Stomach (tissue), 9 donors: ENCODE measurements around the gene SCRN1. TPM values are rescaled to one million over a fixed set of nuclear protein-coding genes. Genes with fewer than 3 reads are reported as not detected.

Experiments
- DNase-seq, 2 donors: peaks; one replicate each; pipeline versions ENCODE4 v3.0.0 to v3.0.0-alpha.2; 2013 to 2019
- H3K27ac ChIP-seq, 5 donors: fragments of 200-600 bp in 4 of 5; sonication (generic) in 4 of 5; one replicate each; pipeline ENCODE4 v1.5.1; 2013 to 2019; ENCODE audit warnings: mild to moderate bottlenecking in 1 of 5, moderate library complexity in 1 of 5
- H3K27me3 ChIP-seq, 3 donors: fragments of 200-600 bp; sonication (generic); one replicate each; pipeline ENCODE4 v1.5.1; 2017 to 2019; ENCODE audit warnings: mixed run types in 1 of 3
- H3K36me3 ChIP-seq, 4 donors: fragments of 200-600 bp; sonication (generic); 1 replicate in 3 of 4; 2 replicates in 1 of 4; pipeline ENCODE4 v1.5.1; 2016 to 2019
- H3K4me1 ChIP-seq, 4 donors: fragments of 200-600 bp; sonication (generic); one replicate each; pipeline ENCODE4 v1.5.1; 2016 to 2019
- H3K4me3 ChIP-seq, 4 donors: fragments of 200-600 bp; sonication (generic) in 3 of 4; one replicate each; pipeline ENCODE4 v1.5.1; 2016 to 2019; ENCODE audit warnings: mild to moderate bottlenecking in 1 of 4
- H3K9me3 ChIP-seq, 4 donors: fragments of 200-600 bp; sonication (generic); one replicate each; pipeline ENCODE4 v1.5.1; 2016 to 2019
- CTCF ChIP-seq, 7 experiments: fragments of 450-650 bp in 4 of 7; fragments of 200-600 bp in 3 of 7; sonication (generic) in 3 of 7; IDR thresholded peaks; one replicate each; pipeline ENCODE4 v1.5.1; 2016 to 2019; ENCODE audit warnings: antibody characterized with exemption in 7 of 7, control low read depth in 2 of 7, mild to moderate bottlenecking in 1 of 7
- EP300 ChIP-seq: sonication (generic); formaldehyde crosslinking; IDR thresholded peaks from one replicate; pipeline ENCODE4 v1.6.1; 2017; ENCODE audit warnings: antibody characterized with exemption
- POLR2A ChIP-seq, 4 donors: fragments of 450-650 bp; IDR thresholded peaks; one replicate each; pipeline ENCODE4 v1.6.1; 2016; ENCODE audit warnings: antibody characterized with exemption in 4 of 4, control low read depth in 2 of 4, mild to moderate bottlenecking in 1 of 4, moderate library complexity in 1 of 4
- POLR2AphosphoS5 ChIP-seq, 3 donors: sonication (generic); formaldehyde crosslinking; IDR thresholded peaks; one replicate each; pipeline ENCODE4 v1.6.1; 2016; ENCODE audit warnings: antibody characterized with exemption in 3 of 3
- WGBS, 5 donors: extraction: QIAGEN DNeasy Blood & Tissue Kit in 3 of 5; methylation state at CpG; one replicate each; pipeline versions ENCODE4 v1.1.5 to v1.1.7; 2013 to 2018; 5-methylcytosine and 5-hydroxymethylcytosine counted together
- intact Hi-C: fragments of 100-400 bp; cut with DNase I; formaldehyde crosslinking; loops from one replicate; pipeline ENCODE4 v1.15.1; 2023; ENCODE audit warnings: low total_unique reads
- polyA plus RNA-seq, 3 donors: library from polyadenylated mRNA; stranded (reverse); fragments of 200-250 nt; gene quantifications; one replicate each; pipeline ENCODE4 v1.2.3, GENCODE V29; 2013
- total RNA-seq, 5 donors: library from RNA; depleted of rRNA; stranded (reverse); fragments of >200 nt; gene quantifications; one replicate each; pipeline versions ENCODE4 v1.1.0 to v1.2.3, GENCODE V29; 2014 to 2016
- donor health status: healthy with polysubstance abuse.
- donor health status: Bipolar disorder and iron deficiency.
- donor health status: healthy.

The SCRN1 gene
- total and polyA plus RNA-seq, 8 donors: 0.87 to 57.2 (median 22.9) TPM

GRCh38 chr7:29914180-29914579 lies 75.4 kb downstream of the SCRN1 start:
- Histone ChIP-seq H3K27me3 (no peaks in the 10 kb centered on the region), H3K4me3 (no peak overlapping the region), H3K4me1 (peaks cover 0 to 14% (median 6%) of the 10 kb centered on the region in 4 donors), H3K27ac (no peak overlapping the region), H3K9me3 (no peaks in the 10 kb centered on the region), H3K36me3 (peaks cover 0 to 13% (median 5%) of the 10 kb centered on the region in 4 donors)
- 81 to 91% (median 85%) methylated on average over 4 of the region's 4 CpGs for WGBS, 5 donors
- no peak for DNase-seq
- TF ChIP-seq POLR2A (IDR thresholded peaks at IDR 0.05) (no peak), EP300 (no peak), CTCF (IDR thresholded peaks at IDR 0.05) (no peak), POLR2AphosphoS5 (IDR thresholded peaks at IDR 0.05) (no peak)
- intact Hi-C loops: no loop called here

- intact Hi-C loops: no loop called here
- peaks cover 11 to 33% (median 25%) of the 10 kb centered on the region in 4 donors for H3K36me3 ChIP-seq
- H3K27ac ChIP-seq: no peak overlapping the region
- 90 to 94% (median 92%) methylated on average over 3 of the region's 3 CpGs for WGBS, 5 donors
- H3K4me3 ChIP-seq: no peak overlapping the region
- DNase-seq: no peak
- H3K4me1 ChIP-seq: no peaks in the 10 kb centered on the region
- H3K9me3 ChIP-seq: peaks cover 0 to 22% (median 10%) of the 10 kb centered on the region in 4 donors
- TF ChIP-seq CTCF (IDR thresholded peaks at IDR 0.05) (no peak), POLR2AphosphoS5 (IDR thresholded peaks at IDR 0.05) (no peak), POLR2A (IDR thresholded peaks at IDR 0.05) (no peak), EP300 (no peak)
- H3K27me3 ChIP-seq: no peaks in the 10 kb centered on the region
These were observed 83.2 kb downstream of the SCRN1 start for GRCh38 chr7:29906200-29907022.

- Histone ChIP-seq H3K4me1 (peaks cover 0 to 8% (median 0%) of the 10 kb centered on the region in 4 donors), H3K36me3 (peaks cover 11 to 29% (median 19%) of the 10 kb centered on the region in 4 donors), H3K9me3 (peaks cover 0 to 4% (median under 1%) of the 10 kb centered on the region in 4 donors), H3K27me3 (no peaks in the 10 kb centered on the region), H3K4me3 (no peak overlapping the region), H3K27ac (no peak overlapping the region)
- intact Hi-C loops: no loop called here
- 53 to 64% (median 59%) methylated on average over 1 of the region's 1 CpG; no CpG with 5 or more reads in 1 of the 5 donors for WGBS, 5 donors
- no peak for TF ChIP-seq EP300
- TF ChIP-seq POLR2A (IDR thresholded peaks at IDR 0.05): no peak
- no peak for TF ChIP-seq CTCF (IDR thresholded peaks at IDR 0.05)
- no peak for TF ChIP-seq POLR2AphosphoS5 (IDR thresholded peaks at IDR 0.05)
- no peak for DNase-seq
These were observed 88.9 kb downstream of the SCRN1 start for GRCh38 chr7:29900745-29901144.

GRCh38 chr7:29898301-29898700 lies 91.3 kb downstream of the SCRN1 start:
- WGBS, 5 donors: 70 to 74% (median 71%) methylated on average over 5 of the region's 5 CpGs
- TF ChIP-seq EP300 (no peak), CTCF (IDR thresholded peaks at IDR 0.05) (no peak), POLR2A (IDR thresholded peaks at IDR 0.05) (no peak), POLR2AphosphoS5 (IDR thresholded peaks at IDR 0.05) (no peak)

More at GRCh38 chr7:29898301-29898700, 91.3 kb downstream of the SCRN1 start:
- DNase-seq: no peak
- Histone ChIP-seq H3K36me3 (peaks cover 0 to 10% (median 4%) of the 10 kb centered on the region in 4 donors), H3K27ac (no peak overlapping the region), H3K9me3 (no peaks in the 10 kb centered on the region), H3K4me3 (no peak overlapping the region), H3K27me3 (no peaks in the 10 kb centered on the region), H3K4me1 (peaks cover 0 to 18% (median 0%) of the 10 kb centered on the region in 4 donors)
- intact Hi-C loops: no loop called here
